ENCODE results near the gene BANF2. TPM values are rescaled to one million over a fixed set of nuclear protein-coding genes. Genes with fewer than 3 reads are reported as not detected.

The BANF2 gene
- total and polyA plus RNA-seq, 2 of the 13 experiments (the other 11 are each of a cell fraction or from before 2014, with no cell fraction given), result 0.35 TPM; not detected in 1

DNA sequence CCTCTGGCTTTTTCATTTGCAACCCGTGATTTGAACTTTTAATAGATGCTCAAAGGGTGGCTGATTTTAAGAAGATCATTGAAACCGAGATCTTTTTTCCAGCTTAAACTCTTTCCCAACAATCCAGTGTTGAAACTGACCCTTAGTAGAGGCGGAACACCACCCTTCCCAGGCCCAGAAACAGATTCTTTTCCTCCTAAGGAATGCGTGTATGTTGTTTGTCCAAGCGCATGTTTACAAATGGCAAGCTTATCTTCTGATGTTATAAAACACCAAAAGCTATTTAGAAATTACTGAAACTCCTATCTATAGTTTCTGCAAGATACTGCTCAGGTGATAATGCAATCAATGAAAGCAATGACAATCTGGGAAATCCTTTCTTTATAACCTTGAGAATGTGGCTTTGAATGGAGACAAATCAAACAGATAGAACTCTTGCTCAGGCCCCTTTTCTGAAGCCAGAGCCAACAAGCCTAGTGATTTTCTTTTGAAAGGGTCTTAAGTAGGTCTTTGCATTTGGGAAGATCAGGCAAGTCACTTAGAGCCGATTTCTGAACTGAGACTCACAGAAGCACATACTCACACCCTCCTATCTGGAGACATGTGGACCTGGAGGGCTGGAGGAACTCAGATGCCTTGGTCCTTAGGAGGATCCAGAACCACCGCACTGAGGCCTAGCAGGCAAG, 9.1 kb downstream of the BANF2 start (continued):
- TF ChIP-seq CBX2 (IDR thresholded peaks at IDR 0.05; ENCODE audit: low read depth, low read length) (no peak), CBX2 (CRISPR knock-in tag; IDR thresholded peaks at IDR 0.05; ENCODE audit: low read depth) (no peak), ZNF274 (CRISPR knock-in tag; IDR thresholded peaks at IDR 0.05) (no peak), SETDB1 (CRISPR knock-in tag; IDR thresholded peaks at IDR 0.05; ENCODE audit: borderline replicate concordance) (no peak), ZNF292 (CRISPR knock-in tag; IDR thresholded peaks at IDR 0.05; ENCODE audit: borderline replicate concordance, low read depth) (no peak), TGIF2 (CRISPR knock-in tag; IDR thresholded peaks at IDR 0.05) (no peak), NR2C2 (CRISPR knock-in tag; IDR thresholded peaks at IDR 0.05; ENCODE audit: borderline replicate concordance) (no peak), REL (CRISPR knock-in tag; conservative IDR thresholded peaks at IDR 0.05) (no peak), RBM22 (optimal IDR thresholded peaks at IDR 0.05; ENCODE audit: low read length) (no peak), ZIK1 (CRISPR knock-in tag; IDR thresholded peaks at IDR 0.05; ENCODE audit: borderline replicate concordance, low read depth) (no peak), CEBPB (IDR thresholded peaks at IDR 0.05; ENCODE audit: borderline replicate concordance, low read depth, low read length) (no peak), PBX2 (CRISPR knock-in tag; IDR thresholded peaks at IDR 0.05) (no peak), ZNF10 (CRISPR knock-in tag; IDR thresholded peaks at IDR 0.05; ENCODE audit: borderline replicate concordance, low read depth) (no peak), ZNF260 (CRISPR knock-in tag; IDR thresholded peaks at IDR 0.05; ENCODE audit: borderline replicate concordance, low read depth) (no peak), ZNF782 (CRISPR knock-in tag; IDR thresholded peaks at IDR 0.05; ENCODE audit: borderline replicate concordance) (no peak), ZBTB21 (CRISPR knock-in tag; IDR thresholded peaks at IDR 0.05) (no peak), FOXP1 (IDR thresholded peaks at IDR 0.05) (no peak), FOXP1 (CRISPR knock-in tag; IDR thresholded peaks at IDR 0.05) (peak; percentile 37; the same call in 1 of the 2 replicates), ISL2 (CRISPR knock-in tag; IDR thresholded peaks at IDR 0.05) (0 out of 2 replicates have a peak, but pooled peaks have one; percentile 21), ZXDC (CRISPR knock-in tag; IDR thresholded peaks at IDR 0.05) (no peak), ZMAT3 (CRISPR knock-in tag; conservative IDR thresholded peaks at IDR 0.05) (no peak), ZNF382 (CRISPR knock-in tag; IDR thresholded peaks at IDR 0.05; ENCODE audit: borderline replicate concordance) (no peak), PRMT3 (CRISPR knock-in tag; IDR thresholded peaks at IDR 0.05; ENCODE audit: borderline replicate concordance, low read depth) (no peak), PCBP1 (IDR thresholded peaks at IDR 0.05; ENCODE audit: borderline replicate concordance, low read depth, low read length) (no peak), ZGPAT (CRISPR knock-in tag; IDR thresholded peaks at IDR 0.05) (no peak), HOXD1 (CRISPR knock-in tag; IDR thresholded peaks at IDR 0.05) (no peak)

Data from HepG2 (cell line).